Mesenchymal stem cell (in vitro differentiated cells and primary cell): ENCODE results near the gene PTX3.

Experiments used
- DNase-seq: peaks from one replicate; pipeline ENCODE4 v3.0.0-alpha.2; 2013
- H2AFZ ChIP-seq: one replicate; pipeline ENCODE4 v1.6.1; 2013; ENCODE audit warnings: low read depth, mild to moderate bottlenecking, control low read depth, inconsistent platforms, low read length, moderate library complexity
- H2AK5ac ChIP-seq: 2 replicates; pipeline ENCODE4 v1.6.1; 2013; ENCODE audit warnings: low read length, moderate library complexity, mild to moderate bottlenecking, inconsistent platforms; ENCODE audit not compliant: severe bottlenecking
- H2BK120ac ChIP-seq: one replicate; pipeline ENCODE4 v1.6.1; 2013; ENCODE audit warnings: low read depth, mild to moderate bottlenecking, inconsistent platforms, low read length, moderate library complexity
- H2BK12ac ChIP-seq, 2 experiments: one replicate each; pipeline ENCODE4 v1.6.1; 2013; ENCODE audit warnings: inconsistent platforms in 2 of 2, low read length in 2 of 2, mild to moderate bottlenecking in 2 of 2, moderate library complexity in 2 of 2, control low read depth in 1 of 2
- H2BK15ac ChIP-seq: one replicate; pipeline ENCODE4 v1.6.1; 2013; ENCODE audit warnings: mild to moderate bottlenecking, low read depth, inconsistent platforms; ENCODE audit not compliant: poor library complexity, severe bottlenecking
- H2BK5ac ChIP-seq: 2 replicates; pipeline ENCODE4 v1.6.1; 2013; ENCODE audit warnings: low read depth, mild to moderate bottlenecking, low read length, control low read depth, inconsistent platforms; ENCODE audit not compliant: poor library complexity, severe bottlenecking
- H3K14ac ChIP-seq, 2 experiments: one replicate each; pipeline ENCODE4 v1.6.1; 2013; ENCODE audit warnings: inconsistent platforms in 2 of 2, low read length in 2 of 2, control low read depth in 1 of 2, mild to moderate bottlenecking in 1 of 2, moderate library complexity in 1 of 2
- H3K18ac ChIP-seq, 2 experiments: one replicate each; pipeline ENCODE4 v1.6.1; 2013; ENCODE audit warnings: inconsistent platforms in 2 of 2, low read length in 2 of 2, control low read depth in 1 of 2, low read depth in 1 of 2, mild to moderate bottlenecking in 1 of 2
- H3K23ac ChIP-seq, 2 experiments: one replicate each; pipeline ENCODE4 v1.6.1; 2013; ENCODE audit warnings: inconsistent platforms in 2 of 2, low read length in 2 of 2, mild to moderate bottlenecking in 2 of 2, moderate library complexity in 2 of 2, control low read depth in 1 of 2
- H3K27ac ChIP-seq: 2 replicates; pipeline ENCODE4 v1.5.1; 2013; ENCODE audit warnings: mild to moderate bottlenecking, moderate library complexity, low read length, control low read depth, inconsistent platforms; ENCODE audit not compliant: poor library complexity, severe bottlenecking
- H3K27me3 ChIP-seq, 2 experiments: 2 replicates each; pipeline versions ENCODE4 v1.6.1 to v1.7.0; 2013; ENCODE audit warnings: low read length in 2 of 2, mild to moderate bottlenecking in 2 of 2, moderate library complexity in 2 of 2, control low read depth in 1 of 2, inconsistent platforms in 1 of 2; ENCODE audit not compliant: control insufficient read depth in 1 of 2, insufficient read depth in 1 of 2
- H3K36me3 ChIP-seq, 2 experiments: 2 replicates each; pipeline versions ENCODE4 v1.6.1 to v1.7.0; 2013; ENCODE audit warnings: low read length in 2 of 2, control low read depth in 1 of 2, inconsistent platforms in 1 of 2, low read depth in 1 of 2, mild to moderate bottlenecking in 1 of 2; ENCODE audit not compliant: insufficient read depth in 2 of 2, control insufficient read depth in 1 of 2
- H3K4ac ChIP-seq, 2 experiments: one replicate each; pipeline ENCODE4 v1.6.1; 2013; ENCODE audit warnings: inconsistent platforms in 2 of 2, low read length in 2 of 2, mild to moderate bottlenecking in 2 of 2, moderate library complexity in 2 of 2, control low read depth in 1 of 2, low read depth in 1 of 2
- H3K4me1 ChIP-seq: 2 replicates; pipeline ENCODE4 v1.6.1; 2013; ENCODE audit warnings: low read depth, low read length, control low read depth; ENCODE audit not compliant: control insufficient read depth, insufficient read depth
- H3K4me2 ChIP-seq: 2 replicates; pipeline ENCODE4 v1.6.1; 2013; ENCODE audit warnings: low read length, mild to moderate bottlenecking, inconsistent platforms; ENCODE audit not compliant: poor library complexity, severe bottlenecking
- H3K4me3 ChIP-seq, 2 experiments: 2 replicates each; pipeline versions ENCODE4 v1.5.1 to v1.7.0; 2013; ENCODE audit warnings: low read length in 2 of 2, mild to moderate bottlenecking in 2 of 2, control low read depth in 1 of 2, low read depth in 1 of 2; ENCODE audit not compliant: insufficient read depth in 1 of 2
- H3K79me1 ChIP-seq: replicated peaks from 2 replicates; pipeline ENCODE4 v1.6.1; 2013; ENCODE audit warnings: mild to moderate bottlenecking, control low read depth, low read length, inconsistent platforms; ENCODE audit not compliant: poor library complexity, severe bottlenecking
- H3K9ac ChIP-seq: 2 replicates; pipeline ENCODE4 v1.7.0; 2013; ENCODE audit warnings: mild to moderate bottlenecking, low read length, moderate library complexity
- H3K9me3 ChIP-seq: 2 replicates; pipeline ENCODE4 v1.7.0; 2013; ENCODE audit warnings: mild to moderate bottlenecking, low read length; ENCODE audit not compliant: control insufficient read depth
- H4K8ac ChIP-seq: one replicate; pipeline ENCODE4 v1.6.1; 2013; ENCODE audit warnings: inconsistent platforms, mild to moderate bottlenecking, low read length, moderate library complexity
- H4K91ac ChIP-seq: one replicate; pipeline ENCODE4 v1.6.1; 2013; ENCODE audit warnings: mild to moderate bottlenecking, low read length, inconsistent platforms
- WGBS: methylation state at CpG from one replicate; pipeline ENCODE4 v1.1.7; 2013; ENCODE audit warnings: mixed read lengths; 5-methylcytosine and 5-hydroxymethylcytosine counted together

PTX3 gene

DNA sequence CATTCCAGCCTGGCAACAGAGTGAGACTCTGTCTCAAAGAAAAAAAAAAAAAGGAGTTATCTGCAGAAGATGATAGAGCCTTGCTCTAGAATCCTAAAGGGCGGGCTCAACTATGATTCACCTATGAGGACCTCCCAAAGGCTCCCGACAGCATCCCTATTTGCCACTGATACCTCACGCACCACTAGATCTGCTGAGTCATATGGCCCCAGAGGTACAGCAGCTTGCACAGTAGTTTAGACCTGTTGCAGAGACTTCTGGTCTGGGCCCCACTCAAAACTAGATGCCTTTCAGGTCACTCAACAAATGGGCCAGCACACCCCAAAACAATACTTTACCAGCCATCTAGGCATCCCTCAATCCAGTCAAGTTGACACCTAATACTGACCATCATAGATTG is 38.1 kb upstream of the PTX3 start:
- Histone ChIP-seq H3K79me1 (no peaks in the 10 kb centered on the region), H3K18ac (no peak overlapping the region), H2BK5ac (no peak overlapping the region), H3K4me3 (no peak overlapping the region), H3K9ac (no peak overlapping the region), H3K36me3 (no peaks in the 10 kb centered on the region), H2BK12ac (no peak overlapping the region), H3K14ac (no peak overlapping the region), H3K9me3 (no peaks in the 10 kb centered on the region), H2AK5ac (no peak overlapping the region), H3K27me3 (no peaks in the 10 kb centered on the region), H4K91ac (no peak overlapping the region), H3K27ac (no peak overlapping the region), H3K4me1 (no peaks in the 10 kb centered on the region), H3K4me2 (no peak overlapping the region), H3K23ac (no peak overlapping the region), H3K4ac (no peak overlapping the region), H4K8ac (no peak overlapping the region), H2BK15ac (no peak overlapping the region), H2AFZ (no peak overlapping the region), H2BK120ac (no peak overlapping the region)
- no peak for DNase-seq
- 98% methylated on average over 3 of the region's 3 CpGs for WGBS

GRCh38 chr3:157404381-157404780 is 32.3 kb upstream of the PTX3 start:
- H3K27me3 ChIP-seq, result no peaks in the 10 kb centered on the region
- H3K4ac ChIP-seq, result no peak overlapping the region
- no peak for DNase-seq
- no peak overlapping the region for H4K91ac ChIP-seq
- no peak overlapping the region for H3K14ac ChIP-seq
- H3K27ac ChIP-seq, result no peak overlapping the region
- H3K4me1 ChIP-seq, result no peaks in the 10 kb centered on the region
- no peak overlapping the region for H3K9ac ChIP-seq
- H4K8ac ChIP-seq, result no peak overlapping the region
- no peak overlapping the region for H3K18ac ChIP-seq
- H3K23ac ChIP-seq, result no peak overlapping the region
- no peak overlapping the region for H3K4me3 ChIP-seq
- H2BK12ac ChIP-seq, result no peak overlapping the region
- H2BK15ac ChIP-seq, result no peak overlapping the region
- no peak overlapping the region for H3K4me2 ChIP-seq
- H2BK5ac ChIP-seq, result no peak overlapping the region
- no peaks in the 10 kb centered on the region for H3K9me3 ChIP-seq
- no peak overlapping the region for H2BK120ac ChIP-seq
- no peak overlapping the region for H2AFZ ChIP-seq
- no peaks in the 10 kb centered on the region for H3K79me1 ChIP-seq
- 0% methylated on average over 1 of the region's 1 CpG for WGBS
- H2AK5ac ChIP-seq, result no peak overlapping the region
- H3K36me3 ChIP-seq, result no peaks in the 10 kb centered on the region

DNA sequence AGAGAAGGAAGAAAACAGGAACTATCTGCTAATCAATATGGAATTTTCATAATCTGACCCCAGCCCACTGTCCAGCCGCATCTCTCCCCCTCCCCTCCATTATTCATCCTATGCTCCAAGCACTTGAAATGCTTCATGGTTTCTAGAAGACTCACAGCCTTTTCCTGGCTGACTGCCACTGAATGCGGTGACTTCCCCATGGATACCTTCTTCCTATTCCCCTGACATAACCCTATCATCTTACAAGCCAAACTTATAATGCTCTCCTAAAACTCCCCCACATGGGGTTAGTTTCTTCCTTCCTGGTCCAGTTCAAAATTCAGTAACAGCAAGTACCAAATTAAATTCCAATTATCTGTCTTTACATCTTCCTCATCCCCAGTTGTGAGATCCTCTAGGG is 31.2 kb upstream of the PTX3 start:
- Histone ChIP-seq H2BK15ac (no peak overlapping the region), H3K14ac (no peak overlapping the region), H4K8ac (no peak overlapping the region), H3K36me3 (no peaks in the 10 kb centered on the region), H2BK12ac (no peak overlapping the region), H3K18ac (no peak overlapping the region), H3K23ac (no peak overlapping the region), H3K4ac (no peak overlapping the region), H2BK5ac (no peak overlapping the region), H3K4me3 (no peak overlapping the region), H3K27ac (no peak overlapping the region), H3K4me1 (no peaks in the 10 kb centered on the region), H2BK120ac (no peak overlapping the region), H3K27me3 (no peaks in the 10 kb centered on the region), H3K9ac (no peak overlapping the region), H2AK5ac (no peak overlapping the region), H3K9me3 (no peaks in the 10 kb centered on the region), H4K91ac (no peak overlapping the region), H3K79me1 (no peaks in the 10 kb centered on the region), H3K4me2 (no peak overlapping the region), H2AFZ (no peak overlapping the region)
- DNase-seq, result peak; percentile 9
- WGBS, result 67% methylated on average over 2 of the region's 2 CpGs

GRCh38 chr3:157406394-157406793 is 30.3 kb upstream of the PTX3 start:
- Histone ChIP-seq H3K14ac (no peak overlapping the region), H3K36me3 (no peaks in the 10 kb centered on the region), H3K27me3 (no peaks in the 10 kb centered on the region), H2BK5ac (no peak overlapping the region), H3K9me3 (no peaks in the 10 kb centered on the region), H2AFZ (no peak overlapping the region), H2BK12ac (no peak overlapping the region), H3K9ac (no peak overlapping the region), H2AK5ac (no peak overlapping the region), H3K4me3 (no peak overlapping the region), H4K8ac (no peak overlapping the region), H3K18ac (no peak overlapping the region), H3K4ac (no peak overlapping the region), H2BK120ac (no peak overlapping the region), H3K4me1 (no peaks in the 10 kb centered on the region), H2BK15ac (no peak overlapping the region), H4K91ac (no peak overlapping the region), H3K27ac (no peak overlapping the region), H3K4me2 (no peak overlapping the region), H3K79me1 (no peaks in the 10 kb centered on the region), H3K23ac (no peak overlapping the region)
- no peak for DNase-seq
- 88% methylated on average over 5 of the region's 5 CpGs for WGBS
